ENCODE measurements around the gene ZSWIM3.

Gene ZSWIM3

GRCh38 chr20:45833030-45833882 lies 24.2 kb upstream of the ZSWIM3 start, which contains the start of gene SNX21:
Gene SNX21, plus strand, starts transcription at chr20:45833799. Its CDS starts 121 bp downstream, at chr20:45833920.
- DNase-seq (ENCODE audit: low spot score): peak; percentile 88

GRCh38 chr20:45833883-45834796 lies 23.3 kb upstream of the ZSWIM3 start:
- DNase-seq (ENCODE audit: low spot score): peak; percentile 60

- DNase-seq (ENCODE audit: low spot score): no peak
These were observed 22.6 kb upstream of the ZSWIM3 start for GRCh38 chr20:45834797-45835161.

GRCh38 chr20:45835329-45835765 lies 22.1 kb upstream of the ZSWIM3 start:
- no peak for DNase-seq (ENCODE audit: low spot score)

- DNase-seq (ENCODE audit: low spot score): no peak
These were observed 21.6 kb upstream of the ZSWIM3 start for GRCh38 chr20:45835825-45836224.

- DNase-seq (ENCODE audit: low spot score): no peak
These were observed 20.6 kb upstream of the ZSWIM3 start for GRCh38 chr20:45836841-45837240.

GRCh38 chr20:45840700-45841198 lies 16.7 kb upstream of the ZSWIM3 start:
- no peak for DNase-seq (ENCODE audit: low spot score)

- no peak for DNase-seq (ENCODE audit: low spot score)
These were observed 15.8 kb upstream of the ZSWIM3 start for GRCh38 chr20:45841407-45842129.

- no peak for DNase-seq (ENCODE audit: low spot score)
These were observed 15.1 kb upstream of the ZSWIM3 start for GRCh38 chr20:45842169-45842812.

GRCh38 chr20:45843506-45843905 lies 13.9 kb upstream of the ZSWIM3 start:
- DNase-seq (ENCODE audit: low spot score): no peak

- DNase-seq (ENCODE audit: low spot score): no peak
These were observed 12.0 kb upstream of the ZSWIM3 start for GRCh38 chr20:45845452-45845851.

GRCh38 chr20:45848421-45848820 lies 9.0 kb upstream of the ZSWIM3 start:
- DNase-seq (ENCODE audit: low spot score): no peak

- DNase-seq (ENCODE audit: low spot score): no peak
These were observed 8.3 kb upstream of the ZSWIM3 start for GRCh38 chr20:45848969-45849582.

- DNase-seq (ENCODE audit: low spot score): no peak
These were observed 7.2 kb upstream of the ZSWIM3 start for GRCh38 chr20:45850238-45850637.

- DNase-seq (ENCODE audit: low spot score): no peak
These were observed 6.5 kb upstream of the ZSWIM3 start for GRCh38 chr20:45850926-45851325.

- DNase-seq (ENCODE audit: low spot score): no peak
These were observed 5.9 kb upstream of the ZSWIM3 start for GRCh38 chr20:45851501-45851900.

- DNase-seq (ENCODE audit: low spot score): no peak
These were observed 5.1 kb upstream of the ZSWIM3 start for GRCh38 chr20:45852326-45852725.

GRCh38 chr20:45853484-45853883 lies 3.9 kb upstream of the ZSWIM3 start:
- no peak for DNase-seq (ENCODE audit: low spot score)

GRCh38 chr20:45857882-45858216 lies 435 bp downstream of the ZSWIM3 start:
- no peak for DNase-seq (ENCODE audit: low spot score)

- DNase-seq (ENCODE audit: low spot score): no peak
These were observed 2.5 kb downstream of the ZSWIM3 start for GRCh38 chr20:45859916-45860315.

GRCh38 chr20:45860560-45861220 lies 3.3 kb downstream of the ZSWIM3 start:
- no peak for DNase-seq (ENCODE audit: low spot score)

Data from kidney tubule cell (primary cell).